ENCODE data around the gene OPRD1. TPM values are rescaled to one million over a fixed set of nuclear protein-coding genes. Genes with fewer than 3 reads are reported as not detected.

OPRD1 gene
- total and polyA plus RNA-seq, 2 of the 4 experiments (the other 2 are of a cell fraction): under 0.01 TPM; not detected in 1

DNA sequence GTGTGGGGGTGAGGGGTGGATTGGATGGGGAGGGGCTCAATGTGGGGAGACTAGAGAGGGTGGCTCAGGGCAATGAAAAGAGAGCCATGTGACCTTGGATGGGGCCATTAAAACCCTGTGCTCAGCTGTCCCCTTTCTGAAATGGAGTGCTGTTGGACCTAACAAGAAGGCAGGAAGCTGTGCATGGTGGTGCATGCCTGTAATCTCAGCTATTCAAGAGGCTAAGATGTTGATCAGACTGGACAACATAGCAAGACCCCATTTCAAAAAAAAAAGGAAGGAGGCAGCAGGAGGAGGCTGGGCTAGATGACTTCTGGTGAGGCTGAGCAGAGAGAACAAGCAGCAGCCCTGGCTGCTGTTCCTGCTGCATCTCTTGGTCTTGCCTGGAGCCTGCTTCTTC is 7.0 kb downstream of the OPRD1 start:
- in situ Hi-C loops (cut with MboI; ENCODE audit: low sequenced_read_pairs): no loop called here
- Histone ChIP-seq H2AK9ac (replicated peaks; ENCODE audit: low read depth, low read length, poor library complexity) (no peak overlapping the region), H3K79me1 (ENCODE audit: low read depth in 1 of 2, low read length in 2 of 2) (no peaks in the 10 kb centered on the region), H3K4me2 (ENCODE audit: low read depth, low read length) (no peak overlapping the region), H4K20me1 (ENCODE audit: insufficient read depth, low read length) (no peaks in the 10 kb centered on the region), H2BK15ac (ENCODE audit: low read depth, low read length) (no peak overlapping the region), H3K4me3 (ENCODE audit: insufficient read depth, low read depth, low read length) (no peak overlapping the region), H4K5ac (ENCODE audit: low read depth, low read length) (no peak overlapping the region), H2BK20ac (ENCODE audit: low read depth, low read length) (no peak overlapping the region), H3K9ac (ENCODE audit: low read depth, low read length) (no peak overlapping the region), H2AK5ac (ENCODE audit: low read depth, low read length) (no peak overlapping the region), H4K91ac (ENCODE audit: insufficient read depth, low read depth, low read length) (no peak overlapping the region), H3K9me1 (ENCODE audit: insufficient read depth, low read length) (no peaks in the 10 kb centered on the region), H3K4me1 (ENCODE audit: control insufficient read depth, insufficient read depth, low read length) (no peaks in the 10 kb centered on the region), H3K56ac (ENCODE audit: extremely low read depth, insufficient read depth, low read length) (no peak overlapping the region), H2BK5ac (ENCODE audit: low read depth, low read length, poor library complexity, severe bottlenecking) (no peak overlapping the region), H4K8ac (ENCODE audit: low read depth in 2 of 2, low read length in 2 of 2) (no peak overlapping the region), H3K23ac (ENCODE audit: low read depth, low read length) (no peak overlapping the region), H3K27ac (ENCODE audit: insufficient read depth, low read length) (no peak overlapping the region), H3K18ac (ENCODE audit: low read depth, low read length) (no peak overlapping the region), H3K4ac (ENCODE audit: low read depth, low read length) (no peak overlapping the region), H3K9me3 (ENCODE audit: control insufficient read depth, insufficient read depth, low read length) (no peaks in the 10 kb centered on the region; the same call in 1 of the 2 replicates), H2AFZ (replicated peaks; ENCODE audit: low read length, poor library complexity) (no peak overlapping the region), H2BK120ac (ENCODE audit: low read depth, low read length) (no peak overlapping the region), H3K36me3 (ENCODE audit: control insufficient read depth, insufficient read depth, low read length) (no peaks in the 10 kb centered on the region), H3K27me3 (ENCODE audit: control insufficient read depth, insufficient read depth, low read length) (peaks cover 58% of the 10 kb centered on the region), H3K14ac (replicated peaks; ENCODE audit: low read depth, low read length) (no peak overlapping the region)
- DNase-seq (no peak), ATAC-seq (ENCODE audit: low read depth) (no peak)
- intact Hi-C loops (cut with micrococcal nuclease): no loop called here
- CTCF ChIA-PET: no interaction called here
- TF ChIP-seq MAZ (IDR thresholded peaks at IDR 0.05; ENCODE audit: borderline replicate concordance, low read depth, low read length) (no peak), CHD1 (IDR thresholded peaks at IDR 0.05; ENCODE audit: low read depth, low read length) (no peak), MXI1 (IDR thresholded peaks at IDR 0.05; ENCODE audit: borderline replicate concordance, low read depth, low read length) (no peak), FOS (IDR thresholded peaks at IDR 0.05; ENCODE audit: low read depth, low read length) (no peak), MAFK (IDR thresholded peaks at IDR 0.05; ENCODE audit: low read depth, low read length) (no peak), RCOR1 (IDR thresholded peaks at IDR 0.05; ENCODE audit: insufficient replicate concordance, low read length) (no peak), RAD21 (IDR thresholded peaks at IDR 0.05; ENCODE audit: low read length) (no peak), BHLHE40 (IDR thresholded peaks at IDR 0.05; ENCODE audit: low read depth, low read length) (no peak), CEBPB (IDR thresholded peaks at IDR 0.05; ENCODE audit: low read depth, low read length) (no peak), ELK1 (IDR thresholded peaks at IDR 0.05; ENCODE audit: borderline replicate concordance, low read depth, low read length) (no peak), RFX5 (IDR thresholded peaks at IDR 0.05; ENCODE audit: low read depth, low read length) (no peak), POLR2A (IDR thresholded peaks at IDR 0.05; ENCODE audit: low read depth, low read length) (no peak), SMC3 (IDR thresholded peaks at IDR 0.05; ENCODE audit: low read depth, low read length) (no peak), NFE2L2 (IDR thresholded peaks at IDR 0.05; ENCODE audit: low read depth, low read length) (no peak)
- TF ChIP-seq, protein P1, sequence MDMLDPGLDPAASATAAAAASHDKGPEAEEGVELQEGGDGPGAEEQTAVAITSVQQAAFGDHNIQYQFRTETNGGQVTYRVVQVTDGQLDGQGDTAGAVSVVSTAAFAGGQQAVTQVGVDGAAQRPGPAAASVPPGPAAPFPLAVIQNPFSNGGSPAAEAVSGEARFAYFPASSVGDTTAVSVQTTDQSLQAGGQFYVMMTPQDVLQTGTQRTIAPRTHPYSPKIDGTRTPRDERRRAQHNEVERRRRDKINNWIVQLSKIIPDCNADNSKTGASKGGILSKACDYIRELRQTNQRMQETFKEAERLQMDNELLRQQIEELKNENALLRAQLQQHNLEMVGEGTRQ (IDR thresholded peaks at IDR 0.05; ENCODE audit: low read depth, low read length): no peak
- TF ChIP-seq, protein P2, sequence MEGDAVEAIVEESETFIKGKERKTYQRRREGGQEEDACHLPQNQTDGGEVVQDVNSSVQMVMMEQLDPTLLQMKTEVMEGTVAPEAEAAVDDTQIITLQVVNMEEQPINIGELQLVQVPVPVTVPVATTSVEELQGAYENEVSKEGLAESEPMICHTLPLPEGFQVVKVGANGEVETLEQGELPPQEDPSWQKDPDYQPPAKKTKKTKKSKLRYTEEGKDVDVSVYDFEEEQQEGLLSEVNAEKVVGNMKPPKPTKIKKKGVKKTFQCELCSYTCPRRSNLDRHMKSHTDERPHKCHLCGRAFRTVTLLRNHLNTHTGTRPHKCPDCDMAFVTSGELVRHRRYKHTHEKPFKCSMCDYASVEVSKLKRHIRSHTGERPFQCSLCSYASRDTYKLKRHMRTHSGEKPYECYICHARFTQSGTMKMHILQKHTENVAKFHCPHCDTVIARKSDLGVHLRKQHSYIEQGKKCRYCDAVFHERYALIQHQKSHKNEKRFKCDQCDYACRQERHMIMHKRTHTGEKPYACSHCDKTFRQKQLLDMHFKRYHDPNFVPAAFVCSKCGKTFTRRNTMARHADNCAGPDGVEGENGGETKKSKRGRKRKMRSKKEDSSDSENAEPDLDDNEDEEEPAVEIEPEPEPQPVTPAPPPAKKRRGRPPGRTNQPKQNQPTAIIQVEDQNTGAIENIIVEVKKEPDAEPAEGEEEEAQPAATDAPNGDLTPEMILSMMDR (conservative IDR thresholded peaks at IDR 0.05; ENCODE audit: low read depth, low read length): no peak
- POLR2A ChIA-PET (ENCODE audit: unreplicated experiment): no interaction called here
- dilution Hi-C loops (cut with HindIII; ENCODE audit: low sequenced_read_pairs, unreplicated experiment): no loop called here
- no TSS peak for BruUV-seq (replicated peaks)
